SW 1271 (cell line): ENCODE results near the gene TMOD3.

Source experiments
- DNase-seq, 2 experiments: peaks; one replicate each; lab custom pipeline; 2025; lab: John Stamatoyannopoulos, UW

Gene TMOD3

DNA sequence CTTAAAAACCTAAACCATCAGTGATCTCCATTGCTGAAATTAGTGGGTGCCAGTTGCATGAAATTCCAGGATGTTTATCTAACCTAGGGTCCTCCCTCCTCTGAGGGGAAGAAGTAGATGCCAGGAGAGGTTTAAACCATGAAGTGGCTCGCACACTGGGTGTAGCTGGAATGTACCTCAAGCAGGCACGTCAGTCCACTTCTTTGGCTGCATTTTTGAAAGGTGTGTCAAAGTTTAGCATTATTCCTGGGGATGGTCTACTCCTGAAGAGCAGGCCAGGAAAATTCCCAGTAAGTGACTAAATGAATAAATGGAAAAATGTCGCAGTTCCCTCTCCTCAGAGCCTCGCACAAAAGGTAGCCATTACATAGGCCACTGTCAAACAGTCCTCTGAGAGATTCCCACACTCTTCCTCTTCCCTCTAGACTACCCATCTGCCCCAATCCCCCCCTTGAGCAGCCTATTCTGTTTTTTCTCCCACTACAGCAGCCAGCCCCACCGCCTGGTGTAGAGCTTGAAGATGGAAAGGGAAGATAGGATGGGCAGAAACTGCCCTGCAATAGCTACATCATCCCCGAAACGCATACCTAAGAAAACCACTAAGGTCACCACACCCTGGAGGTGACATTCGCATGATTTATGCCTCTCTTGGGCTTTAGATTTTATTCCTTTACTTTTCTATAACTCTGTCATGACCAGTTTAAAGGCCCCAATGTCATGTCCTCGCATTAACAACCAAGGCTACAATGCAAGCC lies 655 bp upstream of the TMOD3 start:
- peak in 1 of 2 experiments; percentile 28 for DNase-seq

DNA sequence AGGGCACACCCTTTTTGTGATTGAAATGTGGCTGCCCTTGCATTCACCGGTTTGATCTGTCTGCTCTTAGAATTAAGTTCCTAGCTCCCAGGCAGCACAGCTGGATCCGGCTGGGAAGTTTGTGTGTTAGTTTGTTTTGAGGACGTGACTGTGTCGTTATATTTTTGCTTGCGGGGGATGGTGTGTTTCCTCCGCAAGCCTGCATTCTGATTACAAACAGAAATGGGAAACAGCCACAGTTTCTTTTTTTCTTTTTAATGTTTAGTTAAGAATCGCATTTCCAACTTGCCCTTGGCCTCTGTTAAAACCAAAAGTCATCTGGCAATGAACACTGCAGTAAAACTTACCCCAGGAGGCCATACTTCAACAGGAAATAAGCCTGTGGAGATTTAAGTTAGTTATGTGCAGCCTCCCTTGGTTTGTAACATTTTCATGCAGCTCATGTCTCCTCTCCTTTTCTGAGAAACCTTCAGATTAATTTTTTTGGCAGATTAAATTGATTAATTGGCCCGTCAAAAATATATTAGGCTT lies 888 bp downstream of the TMOD3 start:
- DNase-seq, result peak in 1 of 2 experiments; percentile 28

DNA sequence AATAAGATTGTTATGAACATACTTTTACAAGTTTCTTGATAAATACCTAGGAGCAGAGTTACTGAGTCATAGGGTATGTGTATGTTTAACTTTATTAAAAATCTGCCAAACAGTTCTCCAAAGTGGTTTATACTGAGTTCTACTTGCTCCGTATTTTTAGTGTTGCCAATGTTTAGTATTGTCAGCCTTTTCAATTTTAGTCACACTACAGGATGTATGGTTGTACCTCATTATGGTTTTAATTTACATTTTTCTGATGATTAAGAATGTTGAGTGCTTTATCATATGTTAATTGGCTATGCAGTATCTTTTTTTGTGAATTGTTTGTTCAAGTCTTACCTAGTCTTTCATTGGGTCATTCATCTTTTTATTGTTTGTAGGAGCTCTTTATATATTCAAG lies 4.3 kb downstream of the TMOD3 start:
- DNase-seq, result no peak

DNA sequence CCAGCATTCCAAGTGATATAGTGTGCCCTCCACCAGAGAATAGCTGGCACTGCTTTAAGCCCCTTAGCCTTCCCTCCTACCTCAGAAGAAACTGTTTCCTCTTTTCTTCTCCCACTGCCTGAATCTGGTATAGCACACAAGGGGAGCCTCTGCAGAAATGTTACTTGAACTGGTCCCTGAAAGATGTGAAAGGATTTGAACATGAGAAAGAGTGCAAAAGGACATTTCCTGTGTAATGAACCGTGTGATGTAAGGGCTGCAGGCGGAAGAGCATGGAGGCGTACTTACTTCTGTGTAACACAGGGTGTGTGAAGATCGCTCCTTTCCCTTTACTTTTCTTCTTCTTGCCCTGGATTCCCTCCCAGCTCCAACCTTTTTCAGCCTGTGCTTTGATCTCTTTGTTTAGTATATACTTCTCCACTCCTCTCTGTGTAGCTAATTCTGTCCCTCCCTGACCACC lies 8.4 kb downstream of the TMOD3 start:
- DNase-seq, result no peak

DNA sequence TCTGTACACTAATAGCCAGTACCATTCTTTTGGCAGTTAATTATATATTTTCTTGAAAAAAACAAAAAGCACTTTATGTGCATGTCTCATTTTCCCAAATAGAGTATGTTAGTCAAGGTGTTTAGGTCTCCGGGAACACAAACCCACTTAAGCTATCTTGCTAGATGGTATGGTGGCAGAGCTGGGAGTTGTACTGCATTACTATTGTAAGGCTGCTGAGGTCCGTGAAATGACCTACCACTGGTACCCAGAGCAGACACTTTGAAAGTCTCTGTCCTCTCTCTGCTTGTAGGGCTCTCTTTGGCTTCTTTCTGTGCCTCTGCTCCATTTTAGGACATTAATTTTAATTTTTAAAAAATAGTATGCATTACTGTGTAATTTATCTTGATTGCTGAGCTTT lies 8.8 kb downstream of the TMOD3 start:
- DNase-seq, result no peak

DNA sequence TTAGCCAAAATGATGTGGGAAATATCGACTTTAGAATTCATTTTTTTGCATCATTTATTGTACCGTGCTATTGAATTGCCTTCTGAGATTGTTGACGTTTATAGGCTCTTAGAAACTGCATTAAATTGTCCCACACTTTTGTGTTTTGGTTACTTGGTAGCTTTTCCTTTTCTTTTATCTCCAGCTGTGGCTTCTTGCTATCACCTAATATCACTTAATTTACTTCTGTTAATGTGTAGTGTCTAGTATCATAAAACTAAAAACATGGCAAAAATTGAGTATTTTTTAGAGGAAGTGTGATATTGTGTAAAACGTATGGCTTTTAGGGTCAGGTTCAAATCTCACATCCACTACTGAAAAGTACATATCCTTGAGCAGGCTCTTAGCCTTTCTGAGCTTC lies 11.2 kb downstream of the TMOD3 start:
- DNase-seq, result no peak

DNA sequence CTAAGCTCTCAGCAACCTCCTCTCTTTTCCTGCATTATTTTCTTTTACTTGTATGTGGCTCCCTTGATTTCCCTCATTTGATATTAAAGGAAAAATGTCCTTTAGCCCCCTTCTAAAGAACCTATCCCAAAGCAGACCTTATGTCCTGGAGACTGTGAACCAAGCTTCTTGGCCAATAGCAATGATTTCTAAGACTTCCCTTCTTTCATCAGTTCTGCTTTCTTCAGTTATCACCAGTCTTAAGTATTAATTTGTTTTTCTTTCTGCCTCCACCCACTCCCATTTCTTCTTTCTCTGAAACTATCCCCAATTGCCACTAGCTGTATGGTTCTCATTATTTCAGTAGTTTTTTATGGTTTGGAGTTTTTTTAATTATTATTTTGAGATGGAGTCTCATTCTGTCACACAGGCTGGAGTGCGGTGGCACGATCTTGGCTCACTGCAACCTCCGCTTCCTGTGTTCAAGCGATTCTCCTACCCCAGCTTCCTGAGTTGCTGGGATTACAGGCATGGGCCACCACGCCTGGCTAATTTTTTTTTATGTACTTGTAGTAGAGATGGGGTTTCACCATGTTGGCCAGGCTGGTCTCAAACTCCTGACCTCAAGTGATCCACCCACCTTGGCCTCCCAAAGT lies 12.1 kb downstream of the TMOD3 start:
- DNase-seq, result no peak

DNA sequence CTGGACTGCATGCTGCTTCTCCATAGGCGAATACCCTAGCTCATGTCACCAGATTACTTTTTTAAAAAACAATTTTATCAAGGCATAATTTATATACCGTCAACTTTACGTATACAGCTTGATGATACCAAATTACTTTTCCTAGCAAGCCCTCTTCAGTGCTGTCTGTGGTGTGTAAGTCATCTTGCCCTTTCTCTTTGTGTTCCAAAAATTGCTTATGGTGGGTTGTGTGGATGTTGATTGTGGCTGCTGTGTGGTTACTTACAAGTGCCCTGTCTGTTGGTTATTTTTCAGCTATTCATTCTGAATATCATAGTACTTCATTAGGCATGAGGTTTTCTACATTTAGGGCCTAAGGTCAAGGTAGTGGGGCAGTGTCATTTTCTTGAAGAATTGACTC lies 12.8 kb downstream of the TMOD3 start:
- no peak for DNase-seq

DNA sequence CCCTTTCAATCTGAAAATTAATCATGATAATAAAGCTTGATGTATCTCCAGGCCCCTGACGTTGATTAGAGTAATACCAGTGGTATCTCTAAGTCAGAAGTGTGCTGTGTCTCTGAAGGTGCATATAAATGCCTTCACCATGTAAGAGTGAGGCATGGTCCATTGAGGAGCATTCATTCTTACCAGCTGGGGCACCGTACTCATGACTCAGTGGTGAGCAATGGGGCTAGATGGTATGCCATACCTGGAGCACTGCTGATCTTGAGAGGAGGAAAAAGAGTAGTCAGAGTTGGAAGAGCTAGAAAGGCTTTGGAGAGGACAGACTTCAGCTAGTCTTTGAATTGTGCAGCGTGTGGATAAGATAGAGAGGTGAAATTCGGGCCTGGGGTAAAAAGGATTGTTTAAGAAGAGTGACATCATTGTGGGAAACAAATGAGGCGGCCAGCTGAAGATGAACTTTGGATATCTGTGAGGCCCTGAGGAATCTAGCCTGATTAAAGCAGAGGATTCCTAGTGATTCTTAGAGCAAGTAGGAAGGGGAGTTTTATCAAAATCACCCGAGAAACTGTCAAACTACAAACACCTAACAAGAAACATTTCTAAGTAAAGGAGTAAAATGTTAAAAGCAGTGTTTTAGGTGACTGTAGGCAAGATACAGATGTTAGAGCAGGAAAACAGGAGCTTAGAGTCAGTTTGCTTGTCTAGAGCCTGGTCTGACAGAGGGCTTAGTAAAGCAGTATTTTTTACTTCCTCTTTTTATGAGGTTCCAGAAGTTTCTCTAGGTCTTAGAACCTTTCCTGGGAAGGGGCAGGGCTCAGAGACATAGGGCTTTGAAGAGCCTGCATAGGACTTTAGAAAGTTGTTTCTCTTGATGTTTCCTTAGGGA lies 13.6 kb downstream of the TMOD3 start:
- peak in 1 of 2 experiments; percentile 34 for DNase-seq

DNA sequence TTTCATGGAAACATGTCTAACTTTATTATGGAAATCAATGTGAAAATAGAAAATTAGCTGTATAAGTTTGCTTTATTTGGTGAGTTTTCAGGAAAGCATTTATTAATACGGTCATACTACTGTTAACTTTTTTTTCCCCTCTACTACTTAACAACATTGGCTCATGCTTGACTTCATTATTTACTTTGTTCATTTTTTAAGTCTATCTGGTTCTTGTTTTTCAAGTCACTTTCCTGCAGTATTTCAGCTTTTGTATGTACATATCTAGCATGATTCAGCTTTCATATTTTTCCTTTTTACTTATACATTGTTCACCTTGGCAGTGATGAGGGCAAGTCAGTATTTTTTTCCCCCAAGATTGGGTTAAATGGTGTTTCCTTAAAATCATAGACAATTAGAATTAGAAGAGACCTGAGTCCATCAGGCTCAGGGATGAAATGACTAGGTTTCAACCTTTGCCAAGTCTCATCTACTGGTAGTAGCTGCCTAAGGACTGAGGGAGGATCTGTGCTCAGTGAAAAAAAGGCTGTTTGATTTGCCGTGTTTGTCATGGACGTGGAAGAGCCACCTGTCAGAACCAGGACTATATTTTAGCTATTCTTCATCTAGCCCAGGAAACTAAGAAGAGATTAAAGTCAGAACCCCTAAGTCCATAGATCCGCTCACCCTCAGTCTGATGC lies 15.4 kb downstream of the TMOD3 start:
- DNase-seq, result no peak

DNA sequence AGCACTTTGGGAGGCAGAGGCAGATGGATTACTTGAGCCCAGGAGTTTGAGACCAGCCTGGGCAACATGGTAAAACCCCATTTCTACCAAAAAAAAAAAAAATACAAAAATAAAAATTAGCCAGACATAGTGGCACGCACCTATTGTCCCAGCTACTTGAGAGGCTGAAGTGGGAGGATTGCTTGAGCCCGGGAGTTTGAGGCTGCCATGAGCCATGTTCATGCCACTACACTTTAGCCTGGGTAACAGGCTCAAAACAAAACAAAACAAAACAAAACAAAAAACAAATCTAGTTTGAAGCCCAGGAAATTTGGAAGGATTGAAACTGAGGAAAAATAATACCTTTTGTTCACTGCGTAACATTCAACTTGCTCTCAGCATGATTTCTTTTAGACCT lies 16.6 kb downstream of the TMOD3 start:
- no peak for DNase-seq

DNA sequence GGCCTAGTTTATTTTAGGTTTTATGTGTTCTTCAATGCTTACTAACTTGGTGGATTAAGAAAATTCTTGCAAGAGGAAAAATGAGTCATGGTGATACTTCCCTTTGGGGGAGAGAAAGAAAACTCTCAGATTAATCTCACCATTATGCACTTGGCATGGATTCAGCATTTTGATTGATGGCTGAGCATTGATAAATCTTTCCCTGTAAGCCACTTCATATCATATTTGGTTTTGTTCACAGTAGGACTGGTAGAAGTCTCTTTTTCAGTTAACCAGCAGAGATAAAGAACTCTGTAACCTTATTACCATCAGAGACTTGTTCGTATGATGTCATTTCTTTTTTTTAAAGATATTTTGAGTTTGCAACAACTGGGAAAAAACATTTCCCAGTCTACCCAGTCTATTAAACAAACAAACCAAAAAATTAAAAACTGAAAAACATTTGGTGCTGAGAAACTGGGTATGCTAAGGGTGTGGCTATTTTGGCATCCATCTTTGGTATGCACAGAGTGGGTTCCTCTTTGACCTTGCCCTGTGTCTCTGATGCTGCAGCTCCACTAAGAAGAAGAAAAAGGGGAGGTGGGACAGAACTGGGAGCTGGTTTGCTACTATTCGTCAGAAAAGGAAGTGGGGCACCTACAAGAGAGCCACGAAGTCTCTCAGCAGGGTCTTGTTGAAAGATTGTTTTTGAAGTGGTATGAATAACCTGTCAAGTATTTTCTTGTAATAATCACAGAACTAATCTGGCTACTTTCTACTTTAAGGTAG lies 17.2 kb downstream of the TMOD3 start:
- peak in 1 of 2 experiments; percentile 42 for DNase-seq

DNA sequence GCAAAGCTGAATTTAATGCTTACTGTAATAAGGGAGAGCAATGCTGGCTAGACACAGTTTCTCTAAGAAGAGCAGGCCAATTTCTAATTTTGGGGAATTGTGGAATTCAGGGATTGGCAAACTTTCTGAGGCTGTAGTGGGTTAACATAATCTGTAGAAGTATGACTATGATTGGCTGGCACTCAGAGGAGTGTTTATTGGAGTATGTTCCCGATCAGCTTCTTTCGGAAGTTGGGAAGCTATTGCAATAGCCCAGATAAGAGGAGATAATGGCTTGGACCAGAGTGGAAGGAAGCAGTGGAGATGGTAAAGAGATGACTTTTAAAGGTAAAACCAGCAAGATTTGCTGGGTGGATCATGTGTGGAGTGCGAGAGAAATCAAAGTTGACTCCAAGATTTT lies 19.4 kb downstream of the TMOD3 start:
- no peak for DNase-seq

DNA sequence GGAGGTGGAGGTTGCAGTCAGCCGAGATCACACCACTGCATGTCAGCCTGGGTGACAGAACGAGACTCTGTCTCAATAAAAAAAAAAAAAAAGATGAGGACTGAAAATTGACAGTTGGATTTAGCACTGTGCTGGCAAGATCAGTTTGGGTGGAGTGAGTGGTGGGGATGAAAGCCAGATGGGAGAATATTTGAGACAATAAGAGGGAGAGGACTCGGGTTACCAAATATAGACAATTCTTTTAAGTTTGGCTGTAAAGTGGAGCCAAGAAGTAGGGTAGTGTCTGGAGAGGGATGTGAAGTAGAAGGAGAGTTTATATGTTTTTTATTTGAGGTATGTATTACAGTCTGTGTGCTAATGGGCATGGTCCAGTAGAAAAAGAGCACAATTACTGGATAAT lies 20.4 kb downstream of the TMOD3 start:
- no peak for DNase-seq

DNA sequence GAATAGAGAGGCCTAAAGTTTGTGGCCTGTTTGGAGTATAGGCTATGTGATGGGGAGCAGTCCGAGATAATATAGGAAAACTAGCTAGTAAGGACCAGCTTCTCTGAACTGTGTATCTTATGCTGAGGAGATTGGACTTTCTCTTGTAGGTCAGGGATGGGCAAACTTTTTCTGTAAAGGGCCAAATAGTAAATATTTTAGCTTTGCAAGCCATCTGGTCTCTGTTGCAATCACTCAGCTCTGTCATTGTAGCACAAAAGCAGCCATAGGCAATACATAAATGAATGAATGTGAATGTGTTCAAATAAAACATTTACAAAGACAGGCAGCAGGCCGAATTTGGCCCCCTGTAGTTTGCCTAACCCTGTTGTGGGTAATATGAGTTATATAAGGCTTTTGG lies 24.5 kb downstream of the TMOD3 start:
- no peak for DNase-seq

DNA sequence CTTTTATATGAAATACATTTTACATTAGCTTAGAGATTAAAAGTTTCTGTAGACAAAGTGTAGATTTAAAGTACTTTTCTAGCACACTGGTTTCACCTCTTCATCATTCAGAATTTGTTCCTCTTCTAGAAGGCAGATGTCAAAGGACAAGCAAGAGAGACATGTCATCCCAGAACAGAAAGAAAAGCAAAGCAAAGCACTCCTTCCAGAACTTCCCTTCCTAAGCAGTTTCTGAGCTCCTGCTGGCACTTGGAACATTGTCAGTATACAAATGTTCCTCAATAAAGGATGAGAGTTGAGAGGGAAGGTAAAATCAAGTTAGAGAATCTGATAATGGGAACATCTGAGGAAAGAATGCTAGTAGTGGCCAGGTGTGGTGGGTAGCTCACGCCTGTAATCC lies 26.2 kb downstream of the TMOD3 start:
- no peak for DNase-seq

DNA sequence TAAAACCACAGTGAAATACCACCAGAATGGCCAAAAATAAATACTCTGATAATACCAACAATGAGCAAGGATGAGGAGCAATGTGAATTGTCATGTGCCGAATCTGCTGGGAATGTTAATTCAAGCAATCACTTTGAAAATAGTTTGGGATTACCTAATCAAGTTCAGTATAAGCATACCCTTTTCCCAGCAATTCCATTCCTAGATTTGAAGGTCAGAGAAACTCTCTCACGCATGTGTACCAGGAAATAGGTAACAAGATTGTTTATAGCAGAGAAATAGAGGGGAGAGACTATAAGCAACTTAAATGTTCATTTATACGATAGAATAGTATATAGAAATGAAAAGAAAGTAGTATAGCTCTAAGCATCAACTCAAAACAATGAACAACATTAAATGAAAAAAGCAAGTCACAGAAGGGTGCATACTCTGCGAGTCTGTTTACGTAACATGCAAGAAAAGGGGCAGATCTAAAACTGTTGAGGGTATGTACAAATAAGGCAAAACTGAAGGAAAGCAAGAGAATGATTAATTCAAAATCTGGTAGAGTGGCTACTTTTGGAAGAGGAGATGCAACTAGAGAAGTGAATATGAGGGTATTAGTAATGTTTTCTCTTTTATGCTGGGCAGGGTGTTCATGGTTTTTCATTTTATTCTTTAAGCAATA lies 27.4 kb downstream of the TMOD3 start:
- no peak for DNase-seq

DNA sequence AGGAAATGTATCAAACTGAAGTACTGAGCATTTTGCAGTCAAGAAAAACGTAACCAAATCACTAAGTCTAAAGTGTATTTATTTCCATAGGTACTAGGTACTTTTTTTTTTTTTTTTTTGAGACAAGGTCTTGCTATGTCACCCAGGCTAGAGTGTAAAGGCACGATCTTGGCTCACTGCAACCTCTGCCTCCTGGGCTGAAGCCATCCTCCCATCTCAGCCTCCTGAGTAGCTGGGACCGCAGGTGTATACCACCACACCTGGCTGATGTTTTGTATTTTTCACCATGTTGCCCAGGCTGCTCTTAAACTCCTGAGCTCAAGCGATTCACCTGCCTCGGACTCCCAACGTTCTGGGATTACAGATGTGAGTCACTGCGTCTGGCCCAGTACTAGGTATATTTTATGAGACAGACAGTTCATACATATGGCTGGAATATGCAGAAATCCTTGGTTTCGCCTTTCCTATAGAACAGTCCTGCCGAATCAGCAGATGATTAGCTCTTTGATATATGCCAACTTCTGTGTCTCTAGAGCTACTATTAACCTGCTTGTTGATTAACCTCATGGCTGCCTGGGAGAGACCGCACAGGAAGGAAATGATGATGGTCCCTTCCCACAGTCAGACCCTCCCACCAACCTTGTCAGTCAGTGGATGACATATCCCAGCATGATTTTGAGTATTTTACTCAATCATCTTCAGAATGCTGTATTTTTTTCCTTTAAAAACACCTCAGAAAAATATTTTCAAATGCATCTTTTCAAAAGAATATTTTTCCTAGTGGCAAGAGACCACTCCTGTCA lies 32.3 kb downstream of the TMOD3 start:
- no peak for DNase-seq

DNA sequence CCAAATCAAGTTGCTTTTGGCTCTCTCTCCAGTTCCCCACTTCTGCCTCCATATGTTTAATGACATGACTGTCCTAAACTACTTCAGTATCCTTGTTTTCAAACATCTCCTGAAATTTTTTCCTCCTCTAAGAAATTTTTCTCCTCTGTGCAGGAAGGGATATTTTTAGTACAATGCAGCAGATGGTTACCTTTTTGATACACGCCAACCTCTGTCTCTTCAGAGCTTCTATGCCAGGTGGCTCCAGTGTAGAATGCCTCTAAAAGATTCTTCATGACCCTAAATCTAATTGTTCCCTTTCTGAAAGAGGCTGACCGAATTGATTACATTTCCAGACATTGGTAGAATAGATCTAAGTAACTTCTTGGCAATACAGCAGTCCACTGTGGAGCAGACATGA lies 33.7 kb downstream of the TMOD3 start:
- no peak for DNase-seq
